Measurements from ENCODE around the gene PAQR5.

DNA sequence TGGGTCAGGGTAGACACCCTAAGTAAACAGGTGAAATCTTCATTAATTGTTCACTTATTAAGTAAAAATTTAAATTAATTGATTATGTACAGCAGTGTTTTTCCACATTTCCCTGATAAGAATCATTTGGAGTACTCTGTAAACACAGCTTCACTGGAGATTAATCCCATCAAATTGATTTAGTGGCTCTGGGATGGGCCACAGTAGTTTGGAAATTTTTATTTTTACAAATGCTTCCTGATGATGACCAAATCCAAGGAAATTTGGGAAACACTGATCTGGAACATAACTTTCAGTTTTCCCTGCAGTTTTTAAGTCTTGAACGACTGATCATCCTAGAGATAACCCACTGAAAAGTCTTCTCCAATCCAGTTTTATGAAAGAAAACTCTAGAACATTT is 135.1 kb downstream of the PAQR5 start:
- TF ChIP-seq, protein P1, sequence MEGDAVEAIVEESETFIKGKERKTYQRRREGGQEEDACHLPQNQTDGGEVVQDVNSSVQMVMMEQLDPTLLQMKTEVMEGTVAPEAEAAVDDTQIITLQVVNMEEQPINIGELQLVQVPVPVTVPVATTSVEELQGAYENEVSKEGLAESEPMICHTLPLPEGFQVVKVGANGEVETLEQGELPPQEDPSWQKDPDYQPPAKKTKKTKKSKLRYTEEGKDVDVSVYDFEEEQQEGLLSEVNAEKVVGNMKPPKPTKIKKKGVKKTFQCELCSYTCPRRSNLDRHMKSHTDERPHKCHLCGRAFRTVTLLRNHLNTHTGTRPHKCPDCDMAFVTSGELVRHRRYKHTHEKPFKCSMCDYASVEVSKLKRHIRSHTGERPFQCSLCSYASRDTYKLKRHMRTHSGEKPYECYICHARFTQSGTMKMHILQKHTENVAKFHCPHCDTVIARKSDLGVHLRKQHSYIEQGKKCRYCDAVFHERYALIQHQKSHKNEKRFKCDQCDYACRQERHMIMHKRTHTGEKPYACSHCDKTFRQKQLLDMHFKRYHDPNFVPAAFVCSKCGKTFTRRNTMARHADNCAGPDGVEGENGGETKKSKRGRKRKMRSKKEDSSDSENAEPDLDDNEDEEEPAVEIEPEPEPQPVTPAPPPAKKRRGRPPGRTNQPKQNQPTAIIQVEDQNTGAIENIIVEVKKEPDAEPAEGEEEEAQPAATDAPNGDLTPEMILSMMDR (IDR thresholded peaks at IDR 0.05; ENCODE audit: low read depth, low read length), result no peak
- no peak for TF ChIP-seq POLR2A (IDR thresholded peaks at IDR 0.05; ENCODE audit: extremely low read depth, insufficient read length)
- no peak for TF ChIP-seq MYC (IDR thresholded peaks at IDR 0.05; ENCODE audit: low read depth, low read length)

Data from NB4 (cell line).